T-helper 2 cell treated with Interferon-gamma antibody and Interleukin-4, amounts not matched to agents 5 μg/mL and 100 μg/mL, for 36 hours (primary cell): ENCODE measurements around the gene CD58.

Source experiments
- DNase-seq: peaks from one replicate; pipeline ENCODE4 v3.0.0; 2021; ENCODE audit warnings: low spot score
- H3K27ac Mint-ChIP-seq: one replicate; pipeline ENCODE4 v1.8.0; 2021; ENCODE audit warnings: mild to moderate bottlenecking, mixed read lengths
- H3K27me3 Mint-ChIP-seq: one replicate; pipeline ENCODE4 v1.8.0; 2021; ENCODE audit warnings: low read depth, mixed read lengths
- H3K36me3 Mint-ChIP-seq: one replicate; pipeline ENCODE4 v1.8.0; 2021; ENCODE audit warnings: low read depth, mixed read lengths
- H3K4me1 Mint-ChIP-seq: one replicate; pipeline ENCODE4 v1.8.0; 2021; ENCODE audit warnings: low read depth, mixed read lengths
- H3K4me3 Mint-ChIP-seq: one replicate; pipeline ENCODE4 v1.8.0; 2022; ENCODE audit warnings: mild to moderate bottlenecking, moderate library complexity, mixed read lengths
- H3K9me3 Mint-ChIP-seq: one replicate; pipeline ENCODE4 v1.8.0; 2021; ENCODE audit warnings: mixed read lengths

Gene CD58

DNA sequence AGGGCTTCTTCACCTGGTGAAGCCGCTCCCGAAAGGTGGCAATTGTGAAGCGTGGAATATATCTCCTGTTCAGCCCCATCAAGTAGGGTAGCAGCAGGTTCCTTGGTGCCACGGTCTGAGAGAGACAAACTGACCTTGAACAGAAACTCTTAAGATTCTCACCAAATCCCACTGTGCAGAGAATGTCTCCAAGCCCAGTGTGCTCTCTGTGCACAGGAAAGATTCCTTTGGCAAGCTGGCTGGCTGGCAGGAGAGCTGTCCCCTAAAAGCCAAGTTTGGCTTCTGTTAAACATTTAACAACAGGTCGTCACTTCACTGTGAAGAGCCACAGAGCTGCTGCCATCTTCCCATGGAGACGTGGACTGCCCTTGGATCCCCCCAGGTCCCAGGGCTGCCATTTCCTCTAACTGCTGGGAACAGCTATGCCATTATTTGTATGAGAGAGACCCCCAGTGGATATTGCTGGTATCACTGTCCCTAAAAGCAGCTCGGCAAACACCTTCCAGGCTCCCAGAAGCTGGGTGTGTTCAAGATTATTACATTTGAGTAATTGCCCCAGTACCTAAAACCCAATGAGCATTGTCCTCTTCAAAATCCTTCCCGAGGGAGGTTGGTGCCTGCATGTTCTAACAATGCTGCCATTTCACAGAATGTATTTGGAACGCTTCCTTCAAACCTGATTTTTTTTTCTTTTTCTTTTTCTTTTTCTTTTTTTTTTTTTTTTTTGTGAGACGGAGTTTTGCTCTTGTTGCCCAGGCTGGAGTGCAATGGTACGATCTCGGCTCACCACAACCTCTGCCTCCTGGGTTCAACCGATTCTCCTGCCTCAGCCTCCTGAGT lies 71.8 kb downstream of the CD58 start:
- peaks cover 49% of the 10 kb centered on the region for H3K4me1 Mint-ChIP-seq
- no peaks in the 10 kb centered on the region for H3K27me3 Mint-ChIP-seq
- H3K27ac Mint-ChIP-seq, result peak overlapping the region; percentile 14
- DNase-seq, result peak; percentile 31
- H3K9me3 Mint-ChIP-seq, result no peaks in the 10 kb centered on the region
- no peak overlapping the region for H3K4me3 Mint-ChIP-seq
- H3K36me3 Mint-ChIP-seq, result peaks cover 19% of the 10 kb centered on the region

DNA sequence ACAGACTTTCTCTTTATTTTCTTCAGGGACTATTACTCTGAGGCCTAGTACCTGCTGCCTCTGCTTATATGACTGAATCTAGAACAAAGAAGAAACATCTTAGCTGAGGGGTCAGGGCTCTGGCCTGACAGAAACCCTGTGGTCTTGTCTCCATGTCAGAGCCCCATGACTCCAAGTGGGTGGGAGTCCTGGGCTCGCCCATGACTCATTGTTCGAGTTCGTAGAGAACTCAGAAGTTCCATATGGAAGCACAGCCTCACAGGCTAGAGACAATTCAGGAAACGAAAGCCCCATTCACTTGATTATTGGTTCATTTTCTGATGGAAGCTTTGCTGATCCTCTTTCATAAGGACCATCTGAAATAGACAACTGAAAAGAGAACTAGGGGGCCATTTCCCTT lies 73.2 kb downstream of the CD58 start:
- peaks cover 36% of the 10 kb centered on the region for H3K4me1 Mint-ChIP-seq
- peaks cover 12% of the 10 kb centered on the region for H3K36me3 Mint-ChIP-seq
- no peak for DNase-seq
- H3K4me3 Mint-ChIP-seq, result no peak overlapping the region
- H3K9me3 Mint-ChIP-seq, result no peaks in the 10 kb centered on the region
- no peak overlapping the region for H3K27ac Mint-ChIP-seq
- no peaks in the 10 kb centered on the region for H3K27me3 Mint-ChIP-seq

DNA sequence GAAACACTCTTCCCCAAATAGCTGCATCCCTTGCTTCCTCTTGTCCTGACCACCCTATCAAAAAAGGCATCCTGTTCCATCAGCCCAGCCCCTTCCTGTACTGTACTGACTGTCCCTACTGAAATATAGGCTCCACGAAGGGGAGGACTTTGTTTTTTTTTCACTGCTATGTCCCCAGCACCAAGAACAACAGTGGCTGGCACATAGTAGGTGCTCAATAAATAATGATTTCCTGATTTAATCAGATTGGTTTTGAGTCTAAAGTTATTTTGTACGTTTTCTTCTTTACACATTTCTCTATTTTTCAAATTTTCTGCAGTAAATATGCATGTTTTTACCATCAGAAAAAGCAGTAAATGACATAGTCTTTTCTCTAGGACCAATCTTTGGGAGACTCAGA lies 73.9 kb downstream of the CD58 start:
- peaks cover 7% of the 10 kb centered on the region for H3K36me3 Mint-ChIP-seq
- H3K4me3 Mint-ChIP-seq, result no peak overlapping the region
- H3K27ac Mint-ChIP-seq, result peak overlapping the region; percentile 64
- H3K27me3 Mint-ChIP-seq, result no peaks in the 10 kb centered on the region
- H3K4me1 Mint-ChIP-seq, result peaks cover 30% of the 10 kb centered on the region
- DNase-seq, result no peak
- H3K9me3 Mint-ChIP-seq, result no peaks in the 10 kb centered on the region

DNA sequence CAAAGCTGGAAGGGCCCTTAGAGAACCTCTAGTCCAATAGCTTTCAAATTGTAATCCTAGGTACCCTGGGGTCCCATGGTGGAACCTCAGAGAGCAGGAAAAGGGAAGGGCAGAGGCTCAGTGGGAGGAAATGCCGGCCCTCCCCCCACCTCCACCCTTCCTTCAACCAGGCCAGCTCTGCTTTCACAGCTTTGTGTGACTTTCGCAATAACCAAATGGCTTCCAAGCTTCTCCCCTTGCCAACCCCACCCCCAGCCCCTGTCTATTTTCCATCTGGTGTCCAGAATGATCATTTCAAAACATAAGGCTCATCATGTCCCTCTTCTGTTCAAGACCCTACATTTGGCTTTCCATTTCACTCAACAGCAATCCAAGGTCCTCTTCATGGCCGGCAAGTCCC lies 74.4 kb downstream of the CD58 start:
- Mint-ChIP-seq H3K4me1 (peaks cover 28% of the 10 kb centered on the region), H3K9me3 (no peaks in the 10 kb centered on the region), H3K36me3 (peaks cover 5% of the 10 kb centered on the region), H3K27ac (peak overlapping the region; percentile 64), H3K4me3 (no peak overlapping the region), H3K27me3 (no peaks in the 10 kb centered on the region)
- DNase-seq, result no peak

DNA sequence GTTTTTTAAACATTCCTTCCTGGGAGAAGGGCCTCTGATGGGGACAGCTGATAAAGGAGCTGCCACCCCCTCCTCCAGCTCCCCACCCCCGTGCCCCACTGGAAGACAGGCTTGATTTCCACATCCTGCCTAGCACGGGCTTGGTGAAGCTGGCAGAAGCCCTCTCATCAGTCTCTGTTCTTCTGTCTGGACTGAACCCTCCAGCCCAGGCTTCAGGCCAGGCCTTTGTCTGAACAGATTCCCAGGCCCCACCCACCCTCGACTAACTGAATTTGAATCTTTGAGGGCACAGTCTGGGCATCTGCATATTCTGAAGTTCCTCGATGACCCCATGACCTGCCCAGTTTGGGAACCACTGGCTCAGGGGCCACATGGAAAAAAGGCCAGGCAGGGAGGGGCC lies 75.3 kb downstream of the CD58 start:
- Mint-ChIP-seq H3K4me1 (peaks cover 22% of the 10 kb centered on the region), H3K4me3 (no peak overlapping the region), H3K36me3 (peaks cover 4% of the 10 kb centered on the region), H3K27me3 (no peaks in the 10 kb centered on the region), H3K27ac (no peak overlapping the region), H3K9me3 (no peaks in the 10 kb centered on the region)
- no peak for DNase-seq

DNA sequence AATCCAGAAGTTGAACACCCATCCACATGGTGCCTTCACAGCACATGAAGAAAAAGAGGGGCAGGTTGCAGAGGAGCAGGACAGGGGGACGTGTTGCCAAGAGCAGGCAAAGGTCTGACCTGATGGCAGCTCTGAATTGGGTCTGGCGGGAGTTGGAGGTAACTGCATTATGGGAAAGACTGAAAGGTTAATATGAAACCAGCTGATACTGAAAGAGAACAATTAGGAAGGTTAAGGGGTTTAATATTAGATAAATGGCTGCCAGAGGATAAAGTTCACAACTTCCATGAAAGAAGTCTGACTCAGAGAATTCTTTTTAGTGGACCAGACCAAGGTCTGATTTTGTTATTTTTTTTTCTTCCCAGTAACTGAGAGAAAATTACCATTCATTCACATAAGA lies 76.1 kb downstream of the CD58 start:
- Mint-ChIP-seq H3K27ac (no peak overlapping the region), H3K9me3 (no peaks in the 10 kb centered on the region), H3K27me3 (no peaks in the 10 kb centered on the region), H3K4me1 (peaks cover 20% of the 10 kb centered on the region), H3K4me3 (no peak overlapping the region), H3K36me3 (no peaks in the 10 kb centered on the region)
- no peak for DNase-seq

DNA sequence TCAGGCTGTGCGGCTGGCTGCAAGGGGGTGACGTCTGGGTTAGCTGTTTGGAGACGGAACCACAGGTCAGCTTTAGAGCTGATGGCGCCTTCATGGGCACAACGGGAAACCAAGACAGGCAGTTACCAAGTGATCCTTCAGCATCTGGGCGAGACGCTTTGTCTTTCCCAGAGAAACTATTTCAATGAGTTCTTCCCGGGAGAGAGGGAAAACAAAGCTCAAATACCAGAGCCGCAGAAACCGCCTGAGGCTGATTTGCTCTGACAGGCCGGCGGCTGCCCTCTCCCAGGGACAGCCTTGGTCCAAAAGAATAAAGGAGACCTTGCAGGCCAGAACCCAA lies 76.5 kb downstream of the CD58 start:
- DNase-seq, result no peak
- Mint-ChIP-seq H3K27ac (no peak overlapping the region), H3K27me3 (no peaks in the 10 kb centered on the region), H3K36me3 (no peaks in the 10 kb centered on the region), H3K4me1 (peaks cover 21% of the 10 kb centered on the region), H3K9me3 (no peaks in the 10 kb centered on the region), H3K4me3 (no peak overlapping the region)

DNA sequence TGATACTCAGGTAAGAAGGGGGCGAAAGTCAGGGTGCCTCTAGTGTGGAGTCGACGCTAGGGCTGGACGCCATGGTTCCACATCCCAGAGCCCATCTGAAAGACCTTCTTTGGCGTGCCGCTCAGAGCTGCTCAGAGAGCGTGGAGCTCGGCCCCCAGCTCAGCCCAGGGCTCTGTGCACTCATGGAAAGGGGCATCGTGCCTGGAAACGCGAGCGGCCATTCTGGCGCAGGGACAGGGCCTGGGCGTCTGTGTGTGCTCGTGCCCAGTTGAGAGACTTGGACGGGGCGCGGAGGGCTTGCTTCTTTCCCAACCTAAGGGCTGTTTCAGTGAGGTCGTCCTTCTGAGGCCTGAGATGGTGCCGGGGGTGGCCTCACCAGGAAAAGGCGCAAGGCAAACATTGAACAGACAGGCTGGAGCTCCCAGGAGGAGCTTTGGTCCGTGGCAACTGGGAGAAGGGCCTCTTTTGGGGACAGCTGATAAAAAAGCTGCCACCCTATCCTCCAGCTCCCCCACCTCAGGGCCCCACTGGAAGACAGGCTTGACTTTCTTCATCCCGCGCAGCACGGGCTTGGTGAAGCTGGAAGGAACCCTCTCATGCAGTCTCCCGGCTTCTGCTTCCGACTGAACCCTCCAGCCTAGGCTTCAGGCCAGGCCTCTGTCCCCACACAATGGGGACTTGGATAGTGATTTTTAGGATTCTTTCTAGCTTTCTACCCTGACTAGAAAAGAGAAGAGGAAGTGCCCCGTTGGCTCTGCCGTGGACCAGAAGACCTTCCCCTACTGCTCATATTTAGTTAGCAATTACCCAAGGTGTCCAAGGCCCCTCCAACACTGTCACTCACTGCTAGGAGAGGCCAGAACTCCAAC lies 77.1 kb downstream of the CD58 start:
- no peaks in the 10 kb centered on the region for H3K27me3 Mint-ChIP-seq
- no peaks in the 10 kb centered on the region for H3K36me3 Mint-ChIP-seq
- peaks cover 18% of the 10 kb centered on the region for H3K4me1 Mint-ChIP-seq
- no peak for DNase-seq
- no peak overlapping the region for H3K27ac Mint-ChIP-seq
- H3K9me3 Mint-ChIP-seq, result no peaks in the 10 kb centered on the region
- H3K4me3 Mint-ChIP-seq, result no peak overlapping the region

DNA sequence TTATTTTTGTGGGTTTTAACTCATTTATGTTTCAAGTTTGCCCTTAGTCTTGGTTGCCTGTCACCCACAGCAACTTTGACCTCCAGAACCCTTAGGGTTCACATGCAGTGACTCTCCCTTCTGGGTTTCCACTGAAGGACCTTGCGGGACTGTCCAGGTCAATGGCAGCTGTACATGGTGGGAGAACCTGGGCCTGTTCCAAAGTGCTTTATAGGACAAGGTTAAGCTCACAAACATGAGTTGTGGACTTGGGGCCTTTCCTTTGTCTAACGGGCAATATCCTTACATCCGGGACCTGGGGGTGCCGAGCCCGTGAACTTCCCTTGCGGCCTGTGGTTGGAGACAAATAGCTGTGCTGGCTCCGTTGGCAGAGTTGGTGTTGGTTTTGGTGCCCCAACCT lies 77.8 kb downstream of the CD58 start:
- Mint-ChIP-seq H3K27ac (no peak overlapping the region), H3K36me3 (no peaks in the 10 kb centered on the region), H3K27me3 (no peaks in the 10 kb centered on the region), H3K4me3 (no peak overlapping the region), H3K4me1 (peaks cover 18% of the 10 kb centered on the region), H3K9me3 (no peaks in the 10 kb centered on the region)
- no peak for DNase-seq

DNA sequence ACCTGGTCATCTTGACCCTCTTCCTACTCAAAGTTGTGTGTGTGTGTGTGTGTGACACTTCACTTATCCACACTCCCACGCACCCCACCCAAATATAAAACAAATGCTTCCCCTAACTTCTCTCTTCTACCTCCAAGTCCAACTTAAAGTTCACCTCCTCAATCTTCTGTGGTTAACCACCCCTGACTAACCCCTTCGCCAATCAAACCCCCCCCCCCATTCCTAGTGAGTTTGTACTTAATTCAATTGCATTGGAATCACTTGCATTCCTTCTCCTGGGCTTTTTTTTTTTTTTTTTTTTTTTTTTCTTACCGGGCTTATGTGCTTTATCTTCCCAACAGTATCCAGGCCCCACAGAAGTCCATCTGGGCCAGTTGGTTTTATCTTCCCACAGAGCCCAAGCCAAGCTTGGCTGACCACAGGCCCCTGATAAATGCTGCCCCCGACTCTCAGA lies 78.4 kb downstream of the CD58 start:
- Mint-ChIP-seq H3K27me3 (no peaks in the 10 kb centered on the region), H3K9me3 (no peaks in the 10 kb centered on the region), H3K36me3 (no peaks in the 10 kb centered on the region), H3K4me1 (peaks cover 17% of the 10 kb centered on the region), H3K4me3 (no peak overlapping the region), H3K27ac (no peak overlapping the region)
- DNase-seq, result no peak

DNA sequence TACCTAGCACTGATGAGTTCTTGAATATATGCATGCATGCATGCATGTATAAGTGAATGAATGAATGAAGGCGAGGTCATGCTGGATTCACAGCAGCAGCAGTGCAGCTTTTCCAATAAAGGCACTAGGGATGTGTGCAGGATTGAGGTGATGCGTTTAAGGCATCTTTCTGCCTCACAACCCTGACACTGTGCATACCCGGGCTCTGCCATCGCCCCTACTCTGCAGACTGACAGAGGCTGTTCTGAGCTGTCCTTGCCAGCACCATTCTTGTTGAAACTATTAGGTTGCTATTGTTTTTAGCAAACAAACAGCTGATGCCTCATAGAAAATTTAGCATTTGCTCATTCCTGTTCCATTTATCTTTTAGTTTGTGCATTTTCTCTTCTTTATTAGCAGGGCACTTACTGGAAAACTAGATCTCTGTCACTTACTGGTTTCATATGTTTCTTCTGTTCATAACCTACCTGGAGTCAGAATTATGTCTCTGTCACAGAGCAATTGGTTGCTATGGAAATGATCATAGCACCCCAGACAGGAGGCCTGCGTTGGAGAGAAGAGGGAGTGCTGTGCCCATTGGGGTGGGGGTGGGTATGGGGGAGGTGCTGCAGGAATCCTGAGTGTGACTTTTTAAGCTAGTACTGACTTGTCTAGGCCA lies 79.0 kb downstream of the CD58 start:
- no peaks in the 10 kb centered on the region for H3K36me3 Mint-ChIP-seq
- no peak overlapping the region for H3K4me3 Mint-ChIP-seq
- no peaks in the 10 kb centered on the region for H3K9me3 Mint-ChIP-seq
- H3K27ac Mint-ChIP-seq, result no peak overlapping the region
- DNase-seq, result no peak
- peaks cover 12% of the 10 kb centered on the region for H3K4me1 Mint-ChIP-seq
- H3K27me3 Mint-ChIP-seq, result no peaks in the 10 kb centered on the region

DNA sequence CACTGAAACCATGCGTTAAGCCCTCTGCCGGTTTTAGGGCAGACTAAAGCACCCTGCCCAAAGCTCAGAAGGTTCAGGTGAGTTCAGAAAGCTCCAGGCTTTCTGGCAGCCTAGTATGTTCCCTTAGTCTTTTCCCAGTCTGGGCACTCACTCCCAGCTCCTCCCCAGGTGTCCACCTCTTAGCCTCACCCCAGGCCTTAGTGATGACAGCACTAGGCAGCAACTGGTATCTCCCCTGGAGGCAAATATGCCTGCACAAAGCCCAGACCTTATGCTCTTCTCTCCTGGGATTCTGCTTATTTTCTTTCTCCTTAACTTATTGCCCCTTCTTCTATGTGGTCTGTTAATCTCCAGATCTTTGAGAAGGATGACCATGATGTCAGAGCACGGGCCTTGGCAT lies 80.2 kb downstream of the CD58 start:
- H3K36me3 Mint-ChIP-seq, result no peaks in the 10 kb centered on the region
- no peak overlapping the region for H3K27ac Mint-ChIP-seq
- no peak overlapping the region for H3K4me3 Mint-ChIP-seq
- H3K4me1 Mint-ChIP-seq, result peaks cover 7% of the 10 kb centered on the region
- H3K9me3 Mint-ChIP-seq, result no peaks in the 10 kb centered on the region
- DNase-seq, result no peak
- no peaks in the 10 kb centered on the region for H3K27me3 Mint-ChIP-seq

DNA sequence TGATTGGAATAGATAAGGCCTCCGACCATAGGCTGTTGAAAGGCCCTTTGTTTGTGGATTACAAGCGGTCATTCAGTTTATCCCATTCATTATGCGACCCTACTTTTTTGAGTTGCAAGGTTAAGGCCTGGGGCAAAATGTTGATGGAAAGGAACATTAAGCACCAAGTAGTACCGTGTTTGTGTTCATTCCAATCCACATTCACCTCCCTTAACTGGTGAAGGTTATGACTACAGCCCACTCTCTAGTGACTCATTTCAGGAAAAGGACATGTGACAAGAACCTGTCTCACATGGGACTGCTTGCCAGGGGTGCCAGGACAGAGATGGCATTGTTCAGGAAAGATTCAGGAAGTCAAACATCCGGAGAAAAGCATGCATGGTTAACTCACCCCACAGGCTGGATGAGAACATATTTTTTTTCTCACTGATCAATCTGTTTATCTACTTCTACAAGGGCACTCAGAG lies 81.6 kb downstream of the CD58 start:
- no peaks in the 10 kb centered on the region for H3K27me3 Mint-ChIP-seq
- no peaks in the 10 kb centered on the region for H3K9me3 Mint-ChIP-seq
- H3K36me3 Mint-ChIP-seq, result no peaks in the 10 kb centered on the region
- H3K27ac Mint-ChIP-seq, result peak overlapping the region; percentile 37
- peaks cover 7% of the 10 kb centered on the region for H3K4me1 Mint-ChIP-seq
- no peak overlapping the region for H3K4me3 Mint-ChIP-seq
- DNase-seq, result no peak

DNA sequence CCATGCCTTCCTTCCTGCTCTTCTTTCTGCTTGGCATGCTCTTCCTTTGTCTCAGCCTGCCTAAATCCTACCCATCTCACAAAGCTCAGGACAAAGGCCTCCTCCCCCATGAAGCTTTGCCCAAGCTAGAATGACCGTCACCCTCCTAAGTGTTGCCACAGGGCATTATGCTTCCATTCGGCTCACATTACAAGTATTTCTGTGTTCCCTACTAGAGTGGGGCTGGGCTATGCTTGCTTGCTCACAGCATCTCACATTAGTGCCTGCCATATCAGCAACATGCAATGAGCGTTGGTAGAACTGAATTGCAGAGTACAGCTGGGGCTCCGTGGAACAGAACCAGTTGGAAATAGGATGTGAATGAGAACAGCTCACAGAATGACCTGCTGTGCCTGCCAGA lies 82.8 kb downstream of the CD58 start:
- H3K27me3 Mint-ChIP-seq, result no peaks in the 10 kb centered on the region
- no peak overlapping the region for H3K4me3 Mint-ChIP-seq
- no peak for DNase-seq
- no peak overlapping the region for H3K27ac Mint-ChIP-seq
- no peaks in the 10 kb centered on the region for H3K36me3 Mint-ChIP-seq
- no peaks in the 10 kb centered on the region for H3K9me3 Mint-ChIP-seq
- H3K4me1 Mint-ChIP-seq, result peaks cover 7% of the 10 kb centered on the region
